ENCODE data around the gene KLK10.

KLK10 gene

DNA sequence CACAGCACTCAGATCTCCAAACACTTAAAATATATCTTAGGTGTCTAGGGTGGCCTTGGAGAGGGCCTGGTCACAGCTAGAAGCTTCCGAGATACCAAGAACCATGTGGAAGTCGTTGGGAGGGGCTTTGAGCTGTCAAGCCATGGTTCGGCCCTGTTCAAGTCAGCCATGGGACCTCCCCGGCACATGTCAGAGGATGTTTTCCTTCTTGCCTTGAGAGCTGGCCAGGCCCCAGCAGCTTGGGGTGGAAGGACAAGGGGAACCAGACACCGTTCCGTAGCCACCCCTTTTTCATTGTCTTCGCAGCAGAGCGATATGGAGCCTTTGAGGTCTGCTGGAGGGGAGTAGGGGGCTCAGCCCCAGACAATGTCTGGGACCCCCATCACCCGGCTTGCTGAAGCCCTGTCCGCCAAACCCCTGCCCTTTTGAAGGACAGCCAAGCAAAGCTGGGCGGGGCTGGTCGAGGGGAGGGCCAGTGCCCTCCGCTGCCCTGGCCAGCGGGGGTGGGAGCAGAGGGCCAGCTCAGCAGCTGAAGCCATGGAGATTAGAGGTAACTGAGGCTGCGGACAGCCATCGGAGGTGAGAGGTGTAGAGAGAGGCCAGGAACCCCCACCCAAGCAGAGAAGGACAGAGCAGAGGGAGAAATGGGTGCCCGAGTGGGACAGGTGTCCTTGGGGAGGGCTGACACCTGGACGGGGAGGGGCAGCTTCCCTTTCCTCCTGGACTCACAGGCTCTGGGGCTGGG lies 6.5 kb upstream of the KLK10 start:
- DNase-seq: no peak

DNA sequence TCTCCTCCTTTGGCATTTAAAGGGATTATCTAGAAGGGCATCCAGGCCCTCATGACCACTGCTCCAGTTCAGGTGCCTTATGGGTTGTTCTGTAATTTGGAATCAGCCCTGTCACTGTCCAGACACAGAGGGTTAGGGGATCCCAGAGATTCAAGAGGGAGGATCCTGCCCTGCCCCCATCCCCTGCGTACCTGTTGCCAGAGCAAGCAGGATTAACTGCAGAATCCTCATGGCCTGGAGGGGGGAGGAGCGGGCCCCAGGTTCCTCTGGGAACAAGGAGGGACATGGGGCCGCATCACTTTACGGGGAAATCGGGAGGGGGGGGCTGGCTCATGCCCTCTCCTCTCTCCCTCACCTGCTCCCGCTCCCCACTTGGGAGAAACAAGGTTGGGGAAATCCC lies 5.9 kb upstream of the KLK10 start:
- DNase-seq: no peak

DNA sequence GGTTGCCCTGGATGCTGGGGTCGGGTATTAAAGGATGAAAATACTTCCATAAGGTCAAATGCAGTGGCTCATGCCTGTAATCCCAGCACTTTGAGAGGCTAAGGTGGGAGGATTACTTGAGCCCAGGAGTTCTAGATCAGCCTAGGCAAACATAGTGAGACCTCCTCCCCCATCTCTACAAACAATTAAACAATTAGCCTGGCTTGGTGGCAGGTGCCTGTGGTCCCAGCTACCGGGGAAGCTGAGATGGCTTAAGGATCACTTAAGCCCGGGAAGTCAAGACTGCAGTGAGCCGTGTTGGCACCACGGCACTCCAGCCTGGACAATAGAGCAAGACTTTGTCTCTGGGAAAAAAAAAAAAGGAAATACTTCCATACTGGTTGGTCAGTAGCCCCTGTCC lies 5.4 kb upstream of the KLK10 start:
- DNase-seq: no peak

DNA sequence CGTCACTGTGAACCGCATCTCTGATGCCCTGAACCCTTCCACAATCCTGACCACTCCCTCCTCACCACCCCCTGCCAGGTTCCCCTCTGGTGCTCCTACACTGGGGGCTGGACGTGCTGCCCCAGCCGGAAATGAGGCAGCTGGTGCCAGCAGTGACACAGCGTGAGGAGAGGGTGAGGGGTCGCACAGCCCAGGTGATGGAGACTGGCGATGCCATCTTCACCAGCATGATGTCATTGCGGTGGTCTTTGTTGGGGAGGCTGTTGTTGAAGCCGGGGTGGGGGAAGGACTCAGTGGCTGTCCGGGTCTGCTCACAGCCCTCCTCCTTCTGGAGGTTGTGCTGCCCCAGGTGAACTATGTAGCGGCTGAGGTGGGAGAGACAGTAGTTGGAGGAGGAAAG lies 4.4 kb upstream of the KLK10 start:
- no peak for DNase-seq

DNA sequence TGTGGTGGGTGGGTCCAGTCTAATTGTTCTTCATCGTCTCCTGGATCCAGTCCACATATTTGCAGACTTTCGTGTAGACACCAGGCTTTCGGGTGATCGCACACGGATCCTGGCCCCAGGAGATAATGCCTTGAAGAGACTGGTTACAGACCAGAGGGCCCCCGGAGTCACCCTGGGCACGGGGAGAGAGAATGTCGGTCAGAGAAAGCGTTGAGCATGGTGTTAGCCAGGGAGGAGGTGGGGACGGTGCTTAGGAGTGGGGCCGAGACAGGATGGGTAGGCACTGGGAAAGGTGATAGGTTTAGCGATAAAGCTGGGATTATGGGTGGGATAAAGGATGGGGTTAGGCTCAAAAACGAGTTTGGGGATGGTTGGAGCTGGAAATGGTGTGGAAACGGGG lies 3.0 kb upstream of the KLK10 start:
- DNase-seq: no peak

DNA sequence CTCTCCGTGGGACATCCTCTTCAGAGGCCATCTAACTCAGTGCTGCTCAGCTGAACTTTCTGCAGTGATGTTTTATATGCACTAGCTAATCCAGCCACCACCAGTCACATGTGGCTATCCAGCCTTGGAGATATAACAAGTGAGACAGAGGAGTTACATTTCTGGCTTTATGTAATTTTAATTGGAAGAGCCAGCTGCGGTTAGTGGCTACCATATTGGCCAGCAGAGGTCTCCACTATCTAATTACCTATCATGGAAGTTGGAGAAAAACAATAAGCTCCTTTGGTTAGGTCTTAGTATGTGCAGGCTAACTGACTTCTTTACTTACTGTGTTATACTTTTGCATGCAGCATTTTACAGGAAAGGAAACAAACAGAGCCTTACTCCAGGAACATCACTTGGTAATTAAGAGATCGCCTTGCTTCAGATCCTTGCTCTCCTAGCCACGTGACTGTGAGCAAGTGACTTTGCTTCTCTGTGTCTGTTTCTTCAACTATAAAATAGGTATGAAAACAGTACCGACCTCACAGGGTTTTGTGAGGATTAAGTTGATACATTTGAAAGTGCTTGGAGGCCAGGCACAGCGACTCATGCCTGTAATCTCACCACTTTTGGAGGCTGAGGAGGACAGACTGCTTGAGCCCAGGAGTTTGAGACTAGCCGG lies 1.6 kb upstream of the KLK10 start:
- no peak for DNase-seq

DNA sequence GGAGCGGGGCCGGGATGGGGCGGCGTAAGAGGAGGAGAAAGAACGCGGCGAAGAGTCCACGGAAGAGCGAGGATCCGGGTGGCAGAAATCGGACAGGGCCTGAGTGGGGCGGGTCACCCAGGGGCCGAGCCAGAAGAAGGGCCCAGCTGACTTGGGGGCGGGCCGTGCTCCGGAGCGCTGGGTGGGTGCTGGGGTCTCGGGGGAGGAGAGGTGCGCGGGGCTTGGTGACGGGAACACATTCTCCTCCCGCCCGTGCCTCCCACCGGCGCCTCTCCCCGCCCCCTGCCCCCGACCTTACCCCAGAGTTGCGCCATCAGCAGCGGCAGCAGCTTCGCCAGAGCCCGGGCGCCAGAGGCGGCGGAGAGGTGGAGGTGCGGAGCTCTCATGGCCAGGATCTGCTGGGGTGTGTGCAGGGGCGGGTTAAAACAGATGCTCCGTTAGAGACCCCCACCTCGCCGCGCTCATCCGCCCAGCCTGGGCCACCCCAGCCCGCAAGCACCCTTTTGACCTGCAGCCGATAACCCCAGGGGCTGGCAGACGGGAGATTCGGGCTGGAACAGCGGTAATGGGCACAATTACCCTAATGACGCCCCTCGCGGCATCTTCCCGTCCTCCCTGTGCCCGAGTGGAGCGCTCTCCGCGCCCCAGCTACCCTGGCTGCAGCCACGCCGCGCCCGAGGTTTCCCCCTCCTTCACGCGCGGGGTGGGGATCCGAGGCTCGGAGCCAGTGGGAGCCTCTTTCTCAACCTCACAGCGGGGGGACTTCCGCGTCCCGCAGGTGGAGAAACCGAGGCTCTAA lies 565 bp downstream of the KLK10 start:
- no peak for DNase-seq

DNA sequence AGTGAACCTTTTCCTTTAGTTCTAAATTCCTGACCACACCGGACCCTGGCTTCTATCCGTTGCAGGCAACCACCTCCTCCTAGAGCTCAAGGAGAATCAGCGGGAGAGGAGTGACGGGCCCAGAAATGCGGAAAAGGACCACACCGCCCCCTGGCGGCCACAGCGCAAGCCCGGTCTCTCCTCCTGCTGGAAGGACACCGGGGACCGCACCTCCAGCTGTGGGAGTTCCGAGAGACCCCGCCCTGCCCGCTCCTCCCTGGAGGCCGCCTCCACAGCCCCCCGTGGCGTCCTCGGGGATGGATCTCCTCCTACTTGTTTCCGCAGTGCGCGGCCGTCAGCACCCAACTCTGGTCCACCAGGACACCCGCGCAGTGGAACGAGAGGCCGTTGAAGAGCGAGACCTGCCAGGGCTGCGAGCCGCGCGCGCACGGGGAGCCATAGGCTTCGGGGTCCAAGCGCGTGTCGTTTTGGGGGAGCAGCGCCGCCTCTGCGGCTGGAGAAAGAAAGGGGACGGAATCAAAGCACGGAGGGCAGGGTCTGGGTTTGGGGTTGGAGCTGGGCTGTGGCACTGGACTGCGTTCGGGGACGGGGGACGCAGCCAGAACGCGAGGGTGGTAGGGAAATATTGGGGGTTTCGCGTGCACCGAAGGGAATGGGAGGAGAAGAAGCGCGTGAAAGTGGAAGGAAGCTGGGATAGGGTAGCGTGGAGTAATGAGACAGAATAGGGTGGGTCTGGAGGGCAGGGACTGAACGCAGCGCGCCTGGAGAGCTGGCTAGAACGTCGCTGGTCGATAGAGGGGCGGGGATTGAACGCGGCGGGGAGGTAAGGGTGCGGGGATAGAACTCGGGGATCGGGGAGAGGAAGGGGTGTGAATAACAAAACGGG lies 2.5 kb downstream of the KLK10 start:
- peak; percentile 69 for DNase-seq

DNA sequence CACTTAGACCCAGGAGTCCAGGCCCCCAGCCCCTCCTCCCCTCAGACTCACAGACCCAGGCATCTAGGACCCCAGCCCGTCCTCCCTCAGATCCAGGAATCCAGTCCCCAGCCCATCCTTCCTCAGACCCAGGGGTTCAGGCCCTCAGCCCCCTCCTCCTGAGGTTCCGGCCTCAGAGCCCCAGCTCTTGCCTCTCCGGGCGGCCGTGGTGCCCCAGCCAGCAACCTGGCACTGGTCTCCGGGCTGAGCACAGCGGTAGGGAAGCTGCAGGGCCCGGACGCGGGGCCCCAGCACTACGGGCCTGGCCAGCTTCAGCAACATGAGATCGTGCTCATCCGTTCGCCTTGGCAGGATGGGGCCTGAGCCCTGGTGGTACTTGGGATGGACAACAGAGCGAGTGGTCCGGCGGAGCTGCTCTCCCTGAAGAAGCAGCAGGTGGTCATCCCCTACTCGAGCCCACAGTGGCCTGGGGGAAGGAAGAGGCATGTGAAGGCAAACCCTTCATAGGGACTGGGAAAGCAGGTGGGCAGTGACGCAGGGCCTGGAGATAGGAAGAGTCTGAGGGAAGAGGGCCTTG lies 3.7 kb downstream of the KLK10 start:
- no peak for DNase-seq

DNA sequence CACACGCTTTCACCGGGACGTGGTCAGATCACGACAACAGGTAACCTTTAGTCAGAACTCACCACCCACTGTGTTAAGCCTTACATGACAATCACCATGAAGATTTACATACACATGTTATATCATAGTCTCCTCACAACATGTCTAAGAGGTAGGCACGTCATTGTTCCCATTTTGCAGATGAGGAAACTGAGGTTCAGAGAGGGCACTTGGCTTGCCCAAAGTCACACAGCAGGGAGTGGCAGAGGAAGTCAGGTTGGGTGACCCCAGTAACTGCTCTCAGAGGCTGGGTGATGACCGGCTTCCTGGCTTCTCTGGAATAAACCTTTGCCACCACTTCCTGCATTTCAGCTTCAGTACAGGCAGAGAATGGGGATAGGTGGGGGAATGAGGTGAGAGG lies 5.3 kb downstream of the KLK10 start:
- DNase-seq: no peak

DNA sequence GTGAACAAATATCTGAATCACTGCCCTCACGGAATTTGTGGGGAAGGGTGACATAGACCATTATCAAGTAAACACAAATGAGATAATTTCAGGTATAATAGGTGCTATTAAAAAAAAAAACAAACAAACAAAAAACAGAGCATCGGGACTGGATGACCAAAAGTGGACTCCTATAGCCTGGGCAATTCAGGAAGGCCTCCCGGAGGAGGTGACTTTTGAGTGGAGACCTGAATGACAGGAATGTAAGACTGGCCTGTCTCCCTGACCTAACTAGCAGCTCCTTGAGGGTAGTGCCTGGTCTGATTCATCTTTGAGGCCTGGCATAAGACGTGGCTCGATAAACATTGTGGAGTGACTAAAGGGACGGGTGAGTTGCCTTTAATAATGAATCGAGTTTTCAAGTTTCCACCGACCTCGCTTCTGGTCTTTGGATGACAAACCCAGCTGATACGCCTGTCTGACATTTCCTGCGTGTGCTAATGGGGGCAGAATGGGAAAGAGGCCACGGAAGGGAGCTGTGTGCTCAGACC lies 6.8 kb downstream of the KLK10 start:
- no peak for DNase-seq

DNA sequence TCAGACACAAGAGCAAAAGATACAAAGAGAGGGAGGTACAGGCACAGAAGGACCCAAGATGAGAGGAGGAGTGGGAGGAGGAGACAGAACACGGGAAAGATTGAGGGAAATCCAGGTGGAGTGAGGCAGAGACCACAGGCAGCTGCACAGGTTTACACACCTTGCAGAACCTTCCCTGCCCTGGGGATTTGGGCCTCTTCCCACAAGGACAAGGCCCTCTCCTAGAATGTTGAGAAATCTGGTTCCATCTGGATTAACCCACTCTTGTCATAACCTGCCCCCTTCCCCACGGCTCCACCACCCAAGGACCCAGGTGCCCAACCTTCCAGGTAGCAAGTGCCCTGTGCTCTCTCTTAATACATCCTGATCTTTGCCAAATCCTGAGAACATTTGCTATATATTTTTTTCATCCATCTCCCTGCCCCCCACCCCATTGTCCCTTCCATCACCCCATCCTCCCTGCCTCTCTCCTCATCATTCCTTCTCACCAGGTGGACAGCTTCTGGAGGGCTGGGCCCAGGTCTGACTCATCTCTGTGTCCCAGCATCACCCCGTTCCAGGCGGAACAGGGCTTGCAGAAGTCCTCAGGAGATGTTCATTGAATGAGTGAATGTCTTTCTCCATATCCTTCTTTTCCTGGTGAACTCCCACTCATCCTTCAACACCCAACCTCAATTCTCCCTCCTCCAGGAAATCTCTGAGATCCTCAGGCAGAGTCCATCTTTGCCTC lies 9.3 kb downstream of the KLK10 start:
- no peak for DNase-seq

DNA sequence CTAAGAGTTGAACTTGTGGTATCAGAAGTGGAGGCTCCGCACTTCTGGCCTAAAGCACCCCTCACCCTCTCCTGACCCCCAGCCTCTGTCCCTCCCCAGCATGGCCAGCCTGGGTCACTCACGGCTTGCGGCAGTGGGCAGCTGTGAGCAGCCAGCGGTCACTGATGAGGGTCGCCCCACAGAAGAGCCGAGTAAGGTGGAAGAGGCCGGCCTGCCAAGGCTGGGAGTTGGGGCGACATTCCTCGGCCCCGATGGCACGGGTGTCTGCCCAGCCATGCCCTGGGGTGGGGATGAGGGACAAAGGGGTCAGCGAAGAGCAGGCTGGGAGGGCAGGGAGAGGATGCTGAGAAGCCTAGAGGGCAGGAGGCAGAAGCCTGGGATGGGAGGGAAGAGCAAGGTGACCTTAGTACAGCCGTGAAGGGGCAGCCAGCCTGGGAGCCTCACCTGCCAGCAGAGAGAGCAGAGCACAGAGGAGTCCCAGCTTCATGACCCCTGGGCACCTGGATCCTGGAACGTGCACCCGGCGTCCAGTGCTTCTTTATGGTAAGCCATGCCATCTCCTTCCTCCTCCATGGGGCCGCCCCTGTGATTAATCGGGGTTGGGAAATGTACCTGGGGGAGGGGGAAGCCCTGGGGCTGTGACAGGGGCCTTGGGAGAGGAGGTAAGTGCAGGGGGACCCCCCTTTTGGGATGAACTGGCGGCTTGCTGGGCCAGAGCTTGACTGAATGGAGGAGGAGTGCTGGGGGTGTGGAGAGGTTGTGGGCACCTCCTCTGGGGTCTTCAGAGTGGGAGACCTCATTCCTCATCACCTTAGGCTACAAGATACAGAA lies 10.2 kb downstream of the KLK10 start:
- DNase-seq: no peak

DNA sequence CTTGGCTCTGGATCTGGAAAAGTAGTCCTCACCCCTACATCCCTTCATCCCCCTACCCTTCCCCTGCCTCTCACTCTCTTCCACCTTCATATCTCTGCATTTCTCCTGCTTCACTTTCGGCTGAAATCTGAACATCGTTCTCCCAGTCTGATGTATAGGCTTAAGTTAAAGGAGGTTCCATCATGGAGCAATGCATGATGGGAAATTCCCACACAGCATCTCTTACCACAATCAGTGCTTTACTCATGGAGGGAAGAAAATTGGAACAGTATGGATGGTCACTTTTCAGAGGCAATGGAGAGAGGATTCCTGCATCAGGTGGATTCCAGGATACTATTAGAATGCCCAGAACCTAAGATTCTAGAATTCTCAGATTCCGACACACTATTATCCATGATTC lies 12.0 kb downstream of the KLK10 start:
- DNase-seq: no peak

DNA sequence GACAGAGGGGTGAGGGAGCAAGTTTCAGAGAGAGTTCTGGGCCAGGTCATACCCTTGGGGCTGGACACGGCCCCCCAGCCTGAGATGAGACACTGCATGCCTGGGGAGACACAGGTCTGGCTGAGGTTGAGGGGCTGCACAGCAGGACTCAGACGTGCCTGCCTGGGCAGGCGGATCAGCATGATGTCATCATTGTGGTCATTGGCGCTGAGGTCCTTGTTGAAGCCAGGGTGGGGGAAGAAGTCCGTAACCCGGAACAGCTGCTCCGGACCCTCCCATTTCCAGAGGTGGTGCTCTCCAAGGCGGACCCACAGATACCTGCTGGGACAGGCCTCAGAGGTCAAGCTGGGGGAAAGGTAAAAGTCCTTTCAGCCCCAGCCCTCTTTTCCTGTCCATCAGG lies 13.1 kb downstream of the KLK10 start:
- DNase-seq: no peak

DNA sequence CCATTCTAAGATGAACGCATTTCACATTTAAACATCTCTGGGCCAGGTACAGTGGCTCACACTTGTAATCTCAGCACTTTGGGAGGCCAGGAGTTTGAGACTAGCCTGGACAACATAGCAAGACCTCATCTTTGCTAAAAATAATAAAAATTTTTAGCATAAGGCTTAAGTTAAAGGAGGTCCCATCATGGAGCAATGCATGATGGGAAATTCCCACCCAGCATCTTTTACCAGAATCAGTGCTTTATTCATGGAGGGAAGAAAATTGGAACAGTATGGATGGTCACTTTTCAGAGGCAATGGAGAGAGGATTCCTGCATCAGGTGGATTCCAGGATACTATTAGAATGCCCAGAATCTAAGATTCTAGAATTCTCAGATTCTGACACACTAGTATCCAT lies 14.3 kb downstream of the KLK10 start:
- DNase-seq: no peak

DNA sequence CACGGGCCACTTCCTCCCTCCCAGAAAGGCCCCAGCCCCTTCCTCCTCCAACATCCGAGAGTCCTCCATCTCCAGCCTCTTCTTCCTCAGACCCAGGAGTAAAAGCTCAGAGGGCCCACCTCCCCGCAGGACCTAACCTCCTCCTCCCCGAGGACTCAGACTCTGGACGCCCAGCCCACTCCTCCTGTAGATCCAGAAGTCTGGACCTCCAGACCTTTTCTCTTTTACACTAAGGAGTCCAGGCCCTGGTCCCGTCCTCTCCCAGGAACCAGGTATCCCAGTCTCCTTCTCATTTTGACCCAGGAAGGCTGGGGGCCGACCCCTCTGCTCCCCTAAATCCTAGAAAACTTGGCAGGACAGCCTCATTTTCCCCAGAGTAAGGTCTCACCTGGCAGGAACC lies 16.2 kb downstream of the KLK10 start:
- no peak for DNase-seq

DNA sequence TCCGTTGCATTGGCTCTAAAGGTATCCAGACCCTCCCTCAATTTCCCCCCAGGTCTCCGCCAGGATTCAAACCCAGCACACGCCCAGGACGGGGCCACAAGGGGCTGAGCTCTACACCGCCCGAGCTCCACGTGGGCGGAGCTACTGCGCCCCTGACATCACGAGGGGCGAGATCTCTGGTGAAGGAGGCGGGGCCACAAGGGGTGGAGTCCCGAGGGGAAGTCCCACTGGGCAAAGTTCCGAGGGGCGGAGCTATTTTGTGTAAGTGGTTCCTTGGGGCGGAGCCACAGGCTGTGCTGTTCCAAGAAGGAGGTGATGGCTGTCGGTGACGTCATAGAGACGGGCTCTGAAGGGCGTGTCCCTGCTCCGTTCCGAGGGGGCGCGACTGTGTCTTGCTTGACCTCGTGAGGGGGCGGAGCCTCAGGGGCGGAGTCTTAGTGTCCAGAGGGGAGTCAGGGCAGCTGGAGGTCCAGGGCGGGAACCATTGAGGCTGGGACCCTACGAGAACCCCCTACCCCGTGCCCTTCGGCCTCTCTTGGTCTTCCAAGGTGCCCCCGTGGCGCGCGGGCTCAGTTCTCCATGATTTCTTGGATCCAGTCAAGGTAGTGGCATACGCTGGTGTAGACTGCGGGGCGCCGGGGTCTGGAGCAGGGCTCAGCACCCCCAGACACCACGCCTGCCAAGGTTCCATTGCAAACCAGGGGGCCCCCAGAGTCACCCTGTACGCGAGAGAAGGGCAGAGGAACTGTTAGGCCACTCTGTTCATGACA lies 16.8 kb downstream of the KLK10 start:
- no peak for DNase-seq

DNA sequence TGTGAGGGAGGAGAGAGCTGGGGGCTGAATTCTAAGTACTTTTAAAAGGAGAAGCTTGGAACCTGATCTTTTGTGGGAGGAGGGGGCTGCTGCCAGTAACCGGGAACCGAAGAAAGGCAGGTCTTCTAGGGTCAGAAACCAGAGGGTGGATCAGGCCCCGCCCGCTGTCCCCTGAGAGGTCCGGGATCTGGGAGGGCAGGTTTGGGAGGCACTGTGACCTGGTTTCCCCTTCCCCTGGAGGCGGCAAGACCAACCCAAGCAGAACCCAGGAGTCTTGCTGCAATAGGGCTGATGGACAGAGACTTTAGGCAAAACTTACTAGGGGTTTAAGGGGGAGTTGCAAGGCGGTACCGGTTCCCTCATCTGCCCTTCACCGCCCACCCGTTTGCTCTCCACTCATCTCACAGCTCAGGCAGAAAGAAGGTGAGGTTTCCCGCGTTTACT lies 17.4 kb downstream of the KLK10 start:
- DNase-seq: no peak

DNA sequence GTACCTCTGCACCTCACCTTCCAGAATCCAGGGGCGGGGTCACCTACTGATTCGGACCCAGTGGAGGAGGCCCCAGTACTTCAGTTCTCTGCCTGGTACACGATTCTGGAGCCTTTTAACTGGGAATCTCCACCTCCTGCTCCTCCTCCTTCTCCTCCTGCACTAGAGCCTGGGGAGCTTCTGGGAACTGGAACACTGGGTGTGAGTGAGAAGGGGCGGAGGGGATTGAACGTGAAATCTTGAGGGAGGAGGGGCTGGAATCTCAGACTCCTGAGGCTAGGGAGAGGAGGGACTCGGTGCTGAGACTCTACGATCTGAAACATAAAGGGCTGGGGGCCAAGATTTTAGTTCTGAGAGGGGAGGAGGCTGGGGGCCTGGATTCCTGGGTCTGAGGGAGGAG lies 18.0 kb downstream of the KLK10 start, which contains the start of gene KLK8:
KLK8 (minus strand) TSS at position 90 of the 400 bp plus-strand sequence. CDS start 437 bp downstream, outside the sequence.
- DNase-seq: no peak

Measured in stimulated activated CD4-positive, alpha-beta T cell treated with anti-CD3 and anti-CD28 coated beads, Interleukin-12 subunit alpha, Interleukin-12 subunit beta, amount 100 ng/mL, for 4 hours (primary cell).